HK-2 (cell line): ENCODE results near the gene CAMTA1.

ENCODE experiments used
- DNase-seq: peaks from one replicate; pipeline ENCODE4 v3.0.0-alpha.2; 2018; ENCODE audit not compliant: unreplicated experiment

The CAMTA1 gene

DNA sequence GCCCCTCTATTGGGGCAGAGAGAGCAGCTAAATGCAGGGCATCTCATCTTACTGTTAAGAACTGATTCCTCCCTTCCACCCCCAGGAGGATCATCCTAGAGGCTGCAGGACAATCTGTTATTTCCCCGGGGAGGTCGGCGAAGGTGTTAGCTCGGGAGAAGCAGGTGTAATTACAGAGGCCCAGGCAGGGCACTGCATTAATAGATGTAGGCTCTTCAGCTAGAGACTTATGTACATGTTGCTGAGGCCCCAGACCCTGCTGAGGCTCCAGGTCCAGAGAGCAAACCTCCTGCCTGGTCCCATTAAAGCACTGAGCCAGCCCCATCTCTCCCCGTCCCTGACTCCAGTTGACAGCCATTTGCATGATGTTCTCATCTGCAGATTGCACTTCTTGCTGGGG, 665.6 kb downstream of the CAMTA1 start:
- DNase-seq: no peak

DNA sequence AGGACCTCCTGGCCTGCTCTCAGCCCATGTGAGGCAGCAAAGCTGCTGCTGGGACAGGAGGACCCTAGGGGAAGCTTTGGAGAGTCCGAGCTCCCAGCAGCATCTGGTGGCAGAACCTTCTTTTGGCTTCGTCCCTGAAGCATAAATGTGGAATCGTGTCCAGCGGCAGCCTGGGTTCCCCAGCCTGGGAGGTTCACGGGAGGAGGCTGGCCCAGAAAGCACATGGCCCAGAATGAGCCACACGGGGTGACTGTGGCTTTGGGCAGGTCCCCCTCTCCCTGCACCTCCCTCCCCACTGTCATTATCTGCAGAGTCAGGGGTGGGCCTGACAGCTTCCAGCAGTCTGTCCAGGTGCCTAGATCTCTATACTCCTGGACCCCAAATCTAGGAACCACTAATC, 667.8 kb downstream of the CAMTA1 start:
- DNase-seq: no peak

DNA sequence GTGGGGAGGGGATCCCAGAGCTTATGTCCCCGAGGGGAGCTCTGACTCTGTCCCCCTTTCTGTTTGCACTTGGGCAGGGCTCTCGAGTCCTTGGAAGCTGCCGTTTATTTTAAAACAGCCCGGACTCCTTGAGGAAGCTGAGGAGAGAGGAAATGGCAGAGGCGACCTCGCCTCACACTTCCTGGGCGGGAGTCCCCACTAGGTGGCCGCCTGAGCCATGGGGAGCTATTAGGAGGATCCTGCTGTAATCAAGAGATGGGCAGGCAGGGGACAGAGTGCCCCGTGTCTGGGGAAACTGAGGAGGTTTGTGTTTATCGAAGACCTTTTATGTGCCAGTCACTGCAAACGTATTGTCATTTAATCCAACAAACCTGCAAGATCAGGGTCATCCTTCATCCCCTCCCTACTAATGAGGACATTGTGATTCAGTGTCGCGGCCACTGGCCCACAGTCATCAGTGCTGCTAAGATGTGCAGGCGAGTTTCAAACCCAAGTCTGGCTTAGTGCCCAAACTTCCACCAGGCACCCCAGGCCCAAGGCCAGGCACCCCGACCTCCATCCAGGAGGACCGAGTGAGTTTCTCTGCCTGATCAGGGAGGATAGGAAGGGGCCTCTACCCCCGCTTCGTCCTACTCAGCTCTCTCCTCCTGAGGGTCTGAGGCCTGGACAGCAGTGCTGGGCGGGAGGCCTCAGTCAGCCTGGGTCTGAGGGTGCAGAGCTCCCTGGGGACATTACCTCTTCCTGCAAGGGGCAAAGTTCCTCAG, 669.0 kb downstream of the CAMTA1 start:
- peak; percentile 25 for DNase-seq

DNA sequence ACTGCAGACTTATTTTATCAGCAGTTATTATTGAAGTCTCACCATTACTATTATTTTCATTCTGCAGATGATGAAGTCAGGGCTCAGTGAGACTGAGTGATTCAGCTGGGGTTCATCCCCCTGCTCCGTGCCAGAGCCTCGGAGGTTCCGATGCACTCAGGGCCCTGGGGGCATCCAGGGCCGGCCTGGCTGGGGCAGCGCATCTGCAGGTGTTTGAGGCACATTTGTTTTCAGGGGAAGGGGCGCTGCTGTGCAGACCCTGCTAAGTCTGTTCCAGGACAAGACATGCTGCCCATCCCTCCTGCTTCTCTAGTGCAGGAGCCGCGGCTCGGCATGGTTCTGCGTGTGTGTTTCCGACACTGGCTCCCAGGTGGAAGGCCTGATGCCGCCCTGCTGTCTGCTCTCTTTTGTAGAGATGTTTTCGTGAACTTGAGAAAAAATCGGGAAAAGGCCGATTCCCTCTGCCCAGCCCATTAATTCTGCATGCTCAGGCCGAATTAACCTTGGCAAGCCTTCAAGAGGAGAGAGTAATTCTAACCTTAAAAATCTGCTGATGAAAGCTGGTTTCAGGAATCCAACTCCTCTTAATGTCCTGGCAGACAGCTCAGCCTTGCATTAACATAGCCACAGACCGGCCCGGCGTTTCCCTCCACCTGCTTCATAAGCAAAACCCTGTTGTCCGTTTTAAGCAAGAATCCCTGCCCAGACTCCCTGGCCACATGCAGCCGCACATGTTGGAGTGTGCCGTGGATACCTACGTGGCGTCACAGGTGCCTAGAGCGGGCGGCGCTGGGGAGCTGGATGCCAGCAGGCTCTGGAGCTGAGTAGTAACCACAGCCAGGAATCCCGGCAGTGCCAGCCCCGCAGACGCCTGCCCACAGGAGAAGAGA, 669.9 kb downstream of the CAMTA1 start:
- DNase-seq: no peak

DNA sequence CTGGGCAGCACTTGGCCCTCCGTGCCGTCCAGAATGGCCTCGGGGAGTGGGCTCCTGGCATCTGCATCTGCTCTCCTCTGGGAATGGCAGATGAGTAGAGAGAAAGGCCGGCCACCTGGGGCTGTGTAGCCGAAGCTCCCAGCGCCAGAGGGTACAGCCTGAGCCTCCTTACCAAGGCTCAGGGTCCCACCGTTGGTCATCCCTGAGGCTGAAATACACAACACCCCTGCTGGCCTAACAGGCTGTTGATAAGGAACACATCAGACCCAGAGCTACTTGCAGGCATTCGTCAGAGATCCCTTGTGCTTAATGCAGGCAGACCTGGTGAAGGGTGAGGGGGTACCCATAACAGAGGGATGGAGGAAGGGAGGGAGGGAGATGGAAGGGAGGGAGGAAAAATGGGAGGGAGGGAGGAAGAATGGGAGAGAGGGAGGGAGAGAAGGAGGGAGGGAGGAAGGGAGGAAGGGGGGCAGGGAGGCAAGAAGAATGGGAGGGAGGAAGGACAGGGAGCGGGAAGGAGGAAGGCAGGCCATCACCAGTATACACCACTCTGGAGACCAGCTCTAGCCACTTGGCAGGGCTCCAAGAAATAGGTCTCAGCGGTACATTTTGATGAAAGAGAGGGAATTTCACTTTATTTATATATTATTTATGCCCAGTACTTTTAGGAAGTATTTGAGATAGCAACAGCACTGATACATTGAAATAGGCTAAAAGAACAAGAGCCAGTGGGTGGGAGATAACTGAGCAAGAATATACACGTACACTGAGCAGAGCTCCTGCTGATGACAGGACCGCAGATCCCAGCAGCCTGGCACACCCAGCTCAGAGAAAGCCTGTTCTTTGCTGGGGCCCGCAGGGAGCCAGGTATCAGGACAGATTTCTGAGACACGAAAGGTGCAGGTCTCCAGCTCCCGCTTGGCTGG, 670.8 kb downstream of the CAMTA1 start:
- DNase-seq: no peak

DNA sequence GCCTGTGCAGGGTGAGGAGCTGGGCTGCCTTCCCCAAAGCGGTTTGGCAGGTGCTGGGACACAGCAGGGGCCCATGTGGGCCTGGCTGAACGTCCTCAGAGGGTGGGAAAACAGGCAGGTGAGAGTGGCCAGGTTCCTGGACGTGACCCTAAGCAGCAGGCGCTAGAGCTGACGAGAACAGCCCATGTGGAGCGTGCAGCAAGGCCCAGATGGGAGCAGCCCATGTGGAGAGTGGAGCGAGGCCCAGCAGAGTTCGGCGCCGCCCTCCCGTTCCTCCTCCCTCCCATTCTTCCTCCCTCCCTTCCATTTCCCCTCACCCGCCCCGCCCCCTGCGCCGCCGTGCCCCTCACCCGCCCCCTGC, 671.4 kb downstream of the CAMTA1 start:
- no peak for DNase-seq

DNA sequence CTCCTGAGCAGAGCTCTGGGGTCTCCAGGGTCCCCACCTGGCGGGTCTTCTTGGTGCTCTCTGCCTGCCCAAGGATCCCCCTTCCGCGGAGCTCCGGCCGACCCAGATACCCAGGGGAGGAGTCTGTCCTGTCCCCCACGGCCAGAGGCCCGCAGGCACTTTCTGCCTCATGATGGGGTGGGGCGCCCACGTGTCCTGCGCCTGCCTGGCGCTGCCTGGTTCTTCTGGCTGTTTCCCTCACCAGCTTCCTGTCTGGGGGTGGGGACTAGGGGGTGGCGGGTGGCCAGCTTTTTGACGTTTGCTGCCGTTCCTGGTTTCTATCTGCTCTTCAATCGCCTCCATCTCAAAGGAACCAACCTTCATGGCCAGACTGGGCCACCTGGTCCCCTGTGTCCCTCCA, 672.6 kb downstream of the CAMTA1 start:
- DNase-seq: no peak

DNA sequence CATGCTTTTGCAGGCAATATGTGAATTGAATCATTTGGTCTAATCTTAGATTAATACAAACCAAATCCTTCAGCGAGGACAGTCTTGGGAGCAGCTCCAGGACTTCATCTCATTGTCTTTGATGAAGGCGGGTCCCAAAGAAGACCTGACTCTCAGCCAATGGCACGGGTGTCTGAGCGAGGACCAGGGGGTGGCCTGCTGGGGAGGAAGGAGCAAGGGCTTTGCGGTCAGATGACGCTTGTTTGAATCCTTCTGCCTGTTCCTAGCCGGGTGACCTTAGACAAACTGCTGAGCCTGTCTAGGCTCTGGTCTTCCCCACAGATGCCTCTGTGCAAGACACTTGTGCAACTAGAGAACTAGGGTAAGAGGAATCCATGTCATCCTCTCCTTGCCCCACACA, 673.7 kb downstream of the CAMTA1 start:
- DNase-seq: no peak

DNA sequence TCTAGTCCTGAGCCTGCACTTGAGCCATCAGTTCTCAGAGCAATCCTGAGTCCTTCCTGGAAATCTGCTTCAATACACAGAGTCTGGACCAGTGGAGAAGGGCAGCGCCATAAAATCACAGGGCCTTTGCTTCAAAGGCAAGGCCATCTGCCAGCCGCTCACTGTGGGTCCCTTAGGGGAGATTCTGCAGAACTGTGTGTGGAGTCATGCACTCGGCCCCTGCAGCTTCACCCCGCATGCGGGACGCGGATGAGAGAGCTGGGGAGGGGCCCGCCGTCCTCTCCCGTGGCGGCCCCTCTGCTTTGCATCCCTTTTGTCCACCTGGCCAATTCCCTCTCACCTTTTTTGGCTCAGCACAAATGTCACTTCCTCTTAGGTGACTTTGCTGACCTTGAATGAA, 674.7 kb downstream of the CAMTA1 start:
- DNase-seq: no peak

DNA sequence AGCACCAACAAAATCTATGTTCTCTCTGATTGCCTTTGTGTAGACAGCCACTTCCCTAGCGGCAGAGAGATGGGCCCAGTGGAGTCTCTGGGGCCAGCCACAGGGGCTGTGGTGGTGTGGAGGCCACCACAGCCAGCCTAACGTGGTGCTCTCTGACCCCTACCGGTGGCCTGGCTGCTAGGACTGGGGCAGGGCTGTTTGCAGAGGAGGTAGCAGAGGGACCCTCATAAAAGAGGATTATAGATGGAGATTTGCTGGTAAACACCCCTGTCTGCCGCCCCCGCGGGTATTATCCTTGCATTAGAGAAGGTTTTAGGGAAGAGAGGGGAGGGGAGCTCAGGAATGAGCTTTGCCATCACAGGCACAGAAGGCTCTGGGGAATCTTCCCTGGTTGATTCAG, 675.6 kb downstream of the CAMTA1 start:
- DNase-seq: no peak

DNA sequence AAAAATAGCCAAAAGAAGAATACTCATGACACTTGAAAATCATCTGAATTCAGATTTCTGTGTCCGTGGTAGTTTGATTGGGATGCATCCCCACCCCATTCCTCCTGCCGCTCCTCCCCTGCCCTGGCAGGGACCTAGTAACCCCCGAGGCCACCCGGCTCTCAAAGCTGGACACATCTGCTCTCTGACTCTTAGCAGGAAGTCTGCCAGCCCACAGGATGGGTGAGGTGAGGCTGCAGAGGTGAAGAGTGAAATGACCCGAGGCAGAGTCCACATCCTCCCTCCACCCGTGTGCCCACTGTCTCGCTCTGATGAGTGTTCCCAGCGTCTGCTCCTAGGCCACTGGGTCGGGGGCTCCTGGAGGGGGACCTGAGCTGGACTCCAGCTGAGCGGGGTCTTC, 677.4 kb downstream of the CAMTA1 start:
- DNase-seq: no peak

DNA sequence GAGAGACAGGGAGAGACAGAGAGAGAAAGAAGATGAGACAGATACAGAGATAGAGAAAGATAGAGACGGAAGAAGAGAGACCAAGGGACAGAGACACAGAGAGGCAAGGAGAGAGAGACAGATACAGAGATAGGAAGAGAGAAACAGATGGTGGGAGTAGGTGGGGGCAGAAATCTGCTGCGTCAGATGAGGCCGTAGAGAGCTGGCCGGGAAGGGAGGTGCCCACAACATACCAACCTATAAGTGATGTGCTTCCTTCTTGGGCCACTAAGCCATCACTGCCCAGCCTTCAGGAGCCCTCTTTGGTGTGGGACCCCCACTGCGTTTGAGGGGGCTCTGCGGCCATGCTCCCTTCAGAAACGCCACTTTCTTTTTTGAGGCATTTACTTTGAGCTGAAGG, 678.3 kb downstream of the CAMTA1 start:
- DNase-seq: no peak

DNA sequence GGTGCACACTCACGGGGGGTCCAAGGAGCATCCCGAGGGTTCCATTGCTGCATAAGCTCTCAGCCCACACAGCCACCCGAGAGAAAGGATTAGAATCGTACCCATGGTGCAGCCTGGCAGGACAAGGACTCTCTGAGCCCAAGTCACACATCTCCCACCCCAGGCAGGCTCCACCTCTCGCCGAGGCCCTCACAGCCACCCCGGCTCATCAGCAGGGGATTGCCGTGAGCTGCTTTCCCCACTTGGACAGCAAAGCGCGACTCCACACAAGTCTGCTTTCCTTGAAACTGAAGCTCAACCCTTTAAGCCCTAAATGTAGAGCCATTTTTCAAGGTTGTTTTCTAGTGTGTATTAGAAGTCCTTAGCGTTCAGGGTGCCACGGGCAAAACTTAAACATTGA, 679.5 kb downstream of the CAMTA1 start:
- no peak for DNase-seq

DNA sequence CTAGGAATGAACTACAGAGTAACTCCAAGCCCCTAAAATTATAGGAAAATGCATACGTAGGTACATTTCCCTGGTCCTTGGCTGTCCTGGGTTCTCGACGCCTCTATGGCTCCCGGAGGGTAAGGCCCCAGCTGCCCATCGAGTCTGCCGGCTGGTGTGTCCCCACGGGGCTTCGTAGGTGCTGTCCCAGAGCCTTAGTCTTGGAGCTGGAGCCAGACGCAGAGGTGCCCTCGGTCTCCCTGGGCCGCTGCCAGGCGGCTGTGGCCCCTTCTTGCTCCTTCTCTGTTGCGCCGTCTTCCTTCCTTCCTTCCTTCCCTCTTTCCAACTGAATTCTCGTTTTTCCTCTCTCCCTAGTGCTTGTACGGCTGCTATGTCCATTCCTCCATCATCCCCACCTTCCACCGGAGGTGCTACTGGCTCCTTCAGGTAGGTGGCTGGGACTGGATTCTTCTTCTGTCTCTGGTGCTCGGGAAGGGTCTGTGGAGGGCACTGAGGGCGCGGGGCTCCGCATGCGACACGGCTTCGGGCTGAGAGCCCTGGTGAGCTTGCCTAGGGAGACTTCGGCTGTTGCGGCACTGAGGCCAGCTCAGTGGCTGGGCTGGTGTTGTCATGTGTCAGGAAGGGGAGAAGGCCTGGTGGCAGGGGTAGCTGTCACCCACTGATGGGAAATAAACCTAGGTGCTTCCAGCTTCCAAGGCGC, 682.4 kb downstream of the CAMTA1 start:
- DNase-seq: no peak

DNA sequence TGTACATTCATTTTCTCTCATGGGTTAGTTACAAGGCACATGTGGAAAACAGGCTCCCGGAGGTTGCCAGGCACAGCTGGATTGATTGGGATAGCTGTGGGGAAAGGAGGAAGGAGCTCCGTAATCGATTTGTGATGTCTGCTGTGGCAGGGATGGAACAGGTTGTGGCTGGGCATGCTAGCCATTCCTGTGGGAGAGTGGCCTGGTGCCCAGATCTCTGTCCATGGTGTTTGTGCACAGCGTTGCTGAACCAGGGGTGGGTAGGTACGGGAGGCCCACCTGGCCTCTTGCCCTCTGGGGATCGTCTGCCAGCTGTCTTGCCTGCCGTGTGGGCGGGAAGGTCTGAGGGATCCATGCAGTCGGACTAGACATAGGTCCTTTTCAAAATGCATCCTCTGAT, 683.0 kb downstream of the CAMTA1 start:
- DNase-seq: no peak

DNA sequence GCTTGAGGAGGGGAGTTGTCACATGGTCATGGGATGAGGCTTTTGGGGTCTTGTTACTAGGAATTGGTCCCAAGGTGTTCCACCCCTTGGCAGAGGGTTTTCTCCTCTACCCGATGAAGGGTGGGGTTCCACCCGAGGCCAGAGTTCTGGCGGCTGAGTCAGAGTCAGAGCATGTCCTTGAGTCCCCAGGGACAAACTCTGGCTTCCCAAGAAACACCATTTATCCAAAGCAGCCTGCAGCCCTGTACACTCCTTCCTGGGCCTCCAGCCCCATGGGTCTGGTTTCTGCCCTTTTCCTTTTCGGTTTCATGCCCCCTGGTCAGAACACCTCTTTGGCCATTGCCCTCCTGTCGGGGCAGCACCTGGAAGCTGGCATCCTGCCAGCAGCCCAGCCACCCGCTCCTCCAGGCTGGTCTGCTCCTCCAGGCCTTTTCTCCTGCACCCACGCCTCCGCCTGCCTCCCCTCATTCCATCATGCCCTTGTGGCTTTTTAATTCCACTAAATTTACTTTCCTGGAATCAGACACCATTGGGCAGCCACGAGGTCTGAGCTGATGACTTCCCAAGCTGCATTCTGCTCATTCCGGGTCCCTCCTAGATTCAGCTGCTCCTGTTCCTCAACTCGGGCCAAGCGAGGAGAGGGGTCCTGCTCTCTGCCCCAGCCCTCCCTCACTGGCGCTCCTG, 684.1 kb downstream of the CAMTA1 start:
- no peak for DNase-seq

DNA sequence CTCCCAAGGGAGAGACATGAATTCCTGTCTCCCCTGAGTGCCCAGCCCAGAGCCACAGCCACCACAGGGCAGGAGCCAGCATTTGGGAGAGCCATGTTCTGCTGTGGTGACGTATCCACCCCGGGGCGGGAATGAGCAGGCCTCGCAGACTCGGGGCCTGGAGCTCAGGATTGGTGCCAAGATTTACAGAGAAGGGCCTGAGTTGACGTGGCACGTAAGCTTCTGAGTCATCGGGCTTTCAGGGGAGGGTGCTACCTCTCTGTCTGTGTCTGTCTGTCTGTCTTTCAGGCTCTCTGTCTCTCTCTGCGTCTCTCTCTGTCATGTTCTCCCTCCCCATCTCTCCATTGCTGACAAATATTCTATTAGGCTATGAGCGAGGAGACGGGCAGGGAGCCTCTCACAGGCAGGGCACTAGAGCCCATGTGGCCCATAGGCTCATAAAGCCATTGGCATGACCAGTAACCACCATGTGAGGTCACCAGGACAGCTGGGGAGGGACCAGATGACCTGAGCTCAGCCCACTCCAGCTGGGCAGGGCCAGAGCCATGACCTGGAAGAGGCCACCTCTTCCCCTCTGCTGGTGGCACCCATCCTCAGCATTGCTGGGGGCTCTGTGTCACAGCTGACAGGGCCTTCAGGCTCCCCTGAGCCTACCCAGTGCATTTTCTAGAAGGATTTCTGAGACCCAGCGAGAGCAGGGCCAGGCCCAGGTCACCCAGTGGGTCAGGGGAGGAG, 685.8 kb downstream of the CAMTA1 start:
- peak; percentile 87 for DNase-seq

DNA sequence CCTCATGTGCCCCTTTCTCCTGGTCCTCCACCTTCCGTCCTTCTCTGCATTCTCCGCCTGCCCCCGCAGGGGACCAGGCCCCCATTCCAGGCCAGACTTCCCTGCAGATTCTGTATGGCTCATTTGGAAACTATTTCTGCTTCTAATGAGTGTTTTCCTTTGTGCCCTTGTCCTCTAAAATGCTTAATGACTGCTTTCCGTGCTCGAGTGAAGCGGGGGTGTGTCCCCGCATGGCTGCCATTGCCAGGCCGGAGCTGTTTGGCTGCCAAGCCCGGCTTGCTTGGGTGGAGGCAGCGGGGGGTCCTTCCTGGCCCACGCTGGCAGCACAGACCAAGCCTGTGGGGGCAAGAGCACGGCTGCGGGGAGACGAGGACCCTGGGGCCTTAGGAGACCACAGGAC, 686.6 kb downstream of the CAMTA1 start:
- DNase-seq: no peak

DNA sequence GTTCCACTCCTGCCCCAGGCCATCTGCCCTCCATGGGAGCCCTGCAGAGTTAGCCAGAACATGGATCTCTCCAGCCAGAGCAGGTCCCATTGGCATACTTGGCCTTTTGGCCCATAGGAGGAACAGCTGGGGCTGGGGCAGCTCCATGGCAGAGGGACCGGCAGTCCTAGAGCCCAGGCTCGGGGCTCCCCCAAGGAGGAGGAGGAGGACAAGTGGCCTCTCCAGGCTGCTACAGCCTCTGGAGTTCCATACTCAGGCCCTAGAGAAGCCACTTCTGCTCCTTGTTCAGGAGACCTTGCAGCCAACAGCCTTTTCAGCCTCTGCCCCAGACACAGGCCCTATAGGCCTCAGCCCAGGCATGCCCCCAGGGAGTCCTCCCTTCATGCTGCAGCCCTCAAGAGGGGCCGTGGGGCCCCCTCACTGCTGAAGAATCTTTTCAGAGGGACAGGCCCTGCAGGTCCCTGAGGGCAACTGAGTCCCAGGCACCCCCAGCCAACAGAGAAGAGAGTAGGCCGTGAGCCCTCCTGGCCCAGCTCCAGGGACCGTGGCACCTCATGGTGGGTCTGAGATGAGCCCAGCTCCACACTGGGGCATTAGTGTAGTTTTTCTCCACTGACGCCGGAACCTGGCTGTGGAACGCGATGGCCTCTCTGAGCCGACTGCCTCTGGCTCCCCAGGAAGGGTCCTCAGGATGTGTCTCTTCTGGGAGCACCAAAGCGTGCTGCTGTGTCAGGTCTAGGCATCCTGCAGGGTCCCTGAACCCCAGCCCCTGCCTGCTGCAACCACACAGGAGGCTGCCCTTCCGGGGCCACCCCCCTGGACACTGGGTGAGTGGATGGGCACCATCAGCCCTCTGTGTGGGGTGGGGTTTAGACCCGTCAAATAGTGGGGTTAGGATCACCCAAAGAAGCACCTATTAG, 688.2 kb downstream of the CAMTA1 start:
- DNase-seq: no peak
